Endothelial cell (in vitro differentiated cells): Measurements from ENCODE around the gene DGCR6L. TPM values are rescaled to one million over a fixed set of nuclear protein-coding genes. Genes with fewer than 3 reads are reported as not detected.
"Not testable (repeated sequence)": the region's sequence is repeated elsewhere in the genome, so short reads cannot be mapped to it uniquely, and the experiment has no call there.

Experiments
- DNase-seq: peaks from one replicate; pipeline ENCODE4 v3.0.0; 2021; ENCODE audit warnings: low spot score
- H3K27ac Mint-ChIP-seq: one replicate; pipeline ENCODE4 v1.8.0; 2021; ENCODE audit warnings: mixed read lengths, inconsistent platforms; ENCODE audit not compliant: unreplicated experiment
- H3K27me3 Mint-ChIP-seq: one replicate; pipeline ENCODE4 v1.8.0; 2021; ENCODE audit warnings: mild to moderate bottlenecking, moderate library complexity, mixed read lengths, inconsistent platforms; ENCODE audit not compliant: unreplicated experiment
- H3K36me3 Mint-ChIP-seq: one replicate; pipeline ENCODE4 v1.8.0; 2021; ENCODE audit warnings: mild to moderate bottlenecking, low read depth, mixed read lengths, inconsistent platforms; ENCODE audit not compliant: unreplicated experiment
- H3K4me1 Mint-ChIP-seq: one replicate; pipeline ENCODE4 v1.8.0; 2021; ENCODE audit warnings: mild to moderate bottlenecking, mixed read lengths, inconsistent platforms; ENCODE audit not compliant: unreplicated experiment
- H3K4me3 Mint-ChIP-seq: one replicate; pipeline ENCODE4 v1.8.0; 2021; ENCODE audit warnings: mild to moderate bottlenecking, mixed read lengths, inconsistent platforms; ENCODE audit not compliant: unreplicated experiment
- H3K9me3 Mint-ChIP-seq: one replicate; pipeline ENCODE4 v1.8.0; 2021; ENCODE audit warnings: mixed read lengths, inconsistent platforms; ENCODE audit not compliant: unreplicated experiment
- total RNA-seq: library from RNA; stranded (reverse); fragmentation: NEBNext Ultra II Directional; extraction: Animal tissue kit (Norgen Biotek cat#: 25700); gene quantifications from one replicate; pipeline ENCODE4 v1.2.1, GENCODE V29; 2021; ENCODE audit not compliant: unreplicated experiment
- TF ChIP-seq, protein P1 (sequence below): fragments of 200-600 bp; sonication (generic); IDR thresholded peaks from one replicate; pipeline ENCODE4 v1.5.0; 2021; ENCODE audit warnings: antibody characterized with exemption; ENCODE audit not compliant: unreplicated experiment

Gene DGCR6L
- total RNA-seq, 1 donor from 2014 or later = 54.2 TPM

GRCh38 chr22:20357967-20358366 is 38.1 kb upstream of the DGCR6L start:
- not testable (repeated sequence) for H3K27me3 Mint-ChIP-seq, H3K27ac Mint-ChIP-seq, H3K4me1 Mint-ChIP-seq, H3K4me3 Mint-ChIP-seq, H3K9me3 Mint-ChIP-seq, H3K36me3 Mint-ChIP-seq, DNase-seq

DNA sequence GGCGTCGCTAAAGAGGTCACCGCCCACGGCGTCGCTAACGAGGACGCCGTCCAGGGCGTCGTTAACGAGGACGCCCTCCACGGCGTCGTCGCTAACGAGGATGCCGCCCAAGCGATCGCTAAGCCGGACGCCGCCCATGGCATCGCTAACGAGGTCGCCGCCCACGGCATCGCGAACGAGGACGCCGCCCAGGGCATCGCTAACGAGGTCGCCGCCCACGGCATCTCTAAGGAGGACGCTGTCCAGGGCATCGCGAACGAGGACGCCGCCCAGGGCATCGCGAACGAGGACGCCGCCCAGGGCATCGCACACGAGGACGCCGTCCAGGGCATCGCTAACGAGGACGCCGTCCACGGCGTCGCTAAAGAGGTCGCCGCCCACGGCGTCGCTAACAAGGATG is 37.0 kb upstream of the DGCR6L start:
- H3K27ac Mint-ChIP-seq, H3K4me1 Mint-ChIP-seq, H3K36me3 Mint-ChIP-seq, H3K27me3 Mint-ChIP-seq, H3K4me3 Mint-ChIP-seq, H3K9me3 Mint-ChIP-seq, DNase-seq: not testable (repeated sequence)

GRCh38 chr22:20355939-20356636 is 36.2 kb upstream of the DGCR6L start:
- not testable (repeated sequence) for H3K9me3 Mint-ChIP-seq, H3K36me3 Mint-ChIP-seq, H3K4me1 Mint-ChIP-seq, H3K4me3 Mint-ChIP-seq, H3K27ac Mint-ChIP-seq, H3K27me3 Mint-ChIP-seq, DNase-seq

DNA sequence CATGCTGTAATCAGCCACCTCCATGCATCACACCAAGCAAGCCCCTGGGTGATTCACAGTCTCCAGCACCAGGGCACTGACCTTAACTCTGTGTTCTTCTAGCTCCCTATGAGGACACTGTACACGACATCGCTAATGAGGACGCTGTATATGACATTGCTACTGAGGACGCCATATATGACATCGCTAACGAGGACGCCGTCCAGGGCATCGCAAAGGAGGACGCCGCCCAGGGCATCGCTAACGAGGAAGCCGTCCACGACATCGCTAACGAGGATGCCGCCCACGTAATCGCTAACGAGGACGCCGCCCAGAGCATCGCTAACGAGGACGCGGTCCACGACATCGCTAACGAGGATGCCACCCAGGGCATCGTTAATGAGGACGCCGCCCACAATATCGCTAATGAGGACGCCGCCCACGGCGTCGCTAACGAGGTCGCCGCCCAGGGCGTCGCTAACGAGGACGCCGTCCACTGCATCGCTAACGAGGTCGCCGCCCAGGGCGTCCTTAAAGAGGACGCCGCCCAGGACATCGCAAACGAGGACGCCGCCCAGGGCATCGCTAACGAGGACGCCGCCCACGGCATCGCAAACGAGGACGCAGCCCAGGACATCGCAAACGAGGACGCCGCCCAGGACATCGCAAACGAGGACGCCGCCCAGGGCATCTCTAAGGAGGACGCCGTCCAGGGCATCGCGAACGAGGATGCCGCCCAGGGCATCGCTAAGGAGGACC is 34.5 kb upstream of the DGCR6L start:
- DNase-seq = no peak
- TF ChIP-seq, protein P1, sequence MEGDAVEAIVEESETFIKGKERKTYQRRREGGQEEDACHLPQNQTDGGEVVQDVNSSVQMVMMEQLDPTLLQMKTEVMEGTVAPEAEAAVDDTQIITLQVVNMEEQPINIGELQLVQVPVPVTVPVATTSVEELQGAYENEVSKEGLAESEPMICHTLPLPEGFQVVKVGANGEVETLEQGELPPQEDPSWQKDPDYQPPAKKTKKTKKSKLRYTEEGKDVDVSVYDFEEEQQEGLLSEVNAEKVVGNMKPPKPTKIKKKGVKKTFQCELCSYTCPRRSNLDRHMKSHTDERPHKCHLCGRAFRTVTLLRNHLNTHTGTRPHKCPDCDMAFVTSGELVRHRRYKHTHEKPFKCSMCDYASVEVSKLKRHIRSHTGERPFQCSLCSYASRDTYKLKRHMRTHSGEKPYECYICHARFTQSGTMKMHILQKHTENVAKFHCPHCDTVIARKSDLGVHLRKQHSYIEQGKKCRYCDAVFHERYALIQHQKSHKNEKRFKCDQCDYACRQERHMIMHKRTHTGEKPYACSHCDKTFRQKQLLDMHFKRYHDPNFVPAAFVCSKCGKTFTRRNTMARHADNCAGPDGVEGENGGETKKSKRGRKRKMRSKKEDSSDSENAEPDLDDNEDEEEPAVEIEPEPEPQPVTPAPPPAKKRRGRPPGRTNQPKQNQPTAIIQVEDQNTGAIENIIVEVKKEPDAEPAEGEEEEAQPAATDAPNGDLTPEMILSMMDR = no peak
- Mint-ChIP-seq H3K4me3 (no peak overlapping the region), H3K36me3 (no peaks in the 10 kb centered on the region), H3K4me1 (no peaks in the 10 kb centered on the region), H3K27ac (peak overlapping the region; percentile 24), H3K27me3 (peaks cover 4% of the 10 kb centered on the region), H3K9me3 (no peaks in the 10 kb centered on the region)

DNA sequence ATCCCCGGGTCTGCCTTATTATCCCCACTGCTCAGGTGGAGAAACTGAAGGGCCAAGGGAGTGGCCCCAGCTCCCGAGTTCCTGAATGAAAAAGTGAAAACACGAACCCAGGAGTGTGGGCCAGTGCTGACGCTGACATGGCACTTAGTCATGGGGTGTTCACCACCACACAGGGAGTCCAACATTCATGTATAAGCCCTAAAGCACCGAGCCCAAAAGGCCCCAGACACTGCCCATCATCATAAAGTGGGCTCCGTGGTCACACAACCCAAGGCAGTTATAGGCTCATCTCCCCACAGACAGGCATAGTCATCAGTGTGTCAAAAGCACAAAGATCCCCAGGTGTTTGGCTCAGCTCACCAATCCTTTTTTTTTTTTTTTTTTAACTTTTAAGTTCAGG is 32.7 kb upstream of the DGCR6L start:
- not testable (repeated sequence) for H3K4me1 Mint-ChIP-seq, H3K27me3 Mint-ChIP-seq, H3K9me3 Mint-ChIP-seq, H3K36me3 Mint-ChIP-seq, DNase-seq, H3K27ac Mint-ChIP-seq, H3K4me3 Mint-ChIP-seq

GRCh38 chr22:20346553-20346952 is 26.7 kb upstream of the DGCR6L start:
- not testable (repeated sequence) for H3K9me3 Mint-ChIP-seq, H3K4me3 Mint-ChIP-seq, DNase-seq, H3K4me1 Mint-ChIP-seq, H3K27me3 Mint-ChIP-seq, H3K27ac Mint-ChIP-seq, H3K36me3 Mint-ChIP-seq

DNA sequence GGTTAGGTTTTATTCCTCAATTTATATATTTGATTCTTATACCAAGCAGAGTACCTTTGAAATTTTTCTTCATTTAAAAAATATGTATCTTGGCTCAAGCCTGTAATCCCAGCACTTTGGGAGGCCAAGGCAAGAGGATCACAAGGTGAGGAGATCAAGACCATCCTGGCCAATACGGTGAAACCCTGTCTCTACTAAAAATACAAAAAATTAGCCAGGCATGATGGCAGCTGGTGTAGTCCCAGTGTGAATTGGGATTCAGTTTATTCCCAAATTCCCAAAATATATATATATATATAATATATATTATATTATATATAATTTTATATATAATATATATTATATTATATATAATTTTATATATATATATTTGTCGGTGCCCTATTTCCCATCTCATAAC is 18.4 kb upstream of the DGCR6L start:
- not testable (repeated sequence) for H3K36me3 Mint-ChIP-seq, H3K4me1 Mint-ChIP-seq

DNA sequence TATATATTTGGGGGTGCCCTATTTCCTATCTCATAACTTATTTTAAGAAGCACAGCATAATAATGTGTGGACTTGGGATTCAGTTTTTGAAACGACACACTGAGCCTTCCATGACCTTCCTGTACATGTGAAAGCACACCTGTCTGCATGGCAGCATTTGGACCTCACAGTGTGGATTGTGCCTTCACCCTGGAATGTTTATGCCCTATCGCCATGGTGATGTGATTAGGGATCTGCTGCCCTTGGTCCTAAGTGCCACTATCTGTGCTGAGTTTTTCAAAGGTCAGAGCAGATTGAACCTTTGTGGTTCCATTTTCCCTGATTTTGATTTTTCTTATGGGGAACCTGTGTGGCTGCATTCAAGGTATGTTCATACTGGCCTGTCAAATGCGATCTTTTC is 17.9 kb upstream of the DGCR6L start:
- H3K27ac Mint-ChIP-seq, H3K4me1 Mint-ChIP-seq, DNase-seq, H3K36me3 Mint-ChIP-seq, H3K9me3 Mint-ChIP-seq, H3K27me3 Mint-ChIP-seq, H3K4me3 Mint-ChIP-seq: not testable (repeated sequence)

More for the DNA sequence above, 18.4 kb upstream of the DGCR6L start:
- H3K4me3 Mint-ChIP-seq, H3K27me3 Mint-ChIP-seq, H3K9me3 Mint-ChIP-seq: not testable (repeated sequence)
- peak overlapping the region; percentile 49 for H3K27ac Mint-ChIP-seq
- peak; percentile 36 for DNase-seq

DNA sequence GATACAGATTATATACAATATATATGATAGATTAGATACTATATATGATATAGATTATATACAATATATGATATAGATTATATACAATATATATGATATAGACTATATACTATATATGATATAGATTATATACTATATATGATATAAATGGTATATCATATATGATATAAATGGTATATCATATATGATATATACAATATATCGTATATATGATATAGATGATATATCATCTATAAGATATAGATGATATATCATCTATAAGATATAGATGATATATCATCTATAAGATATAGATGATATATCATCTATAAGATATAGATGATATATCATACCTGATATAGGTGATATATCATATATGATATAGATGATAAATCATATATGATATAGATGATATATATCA is 16.7 kb upstream of the DGCR6L start:
- H3K9me3 Mint-ChIP-seq, H3K36me3 Mint-ChIP-seq, H3K4me1 Mint-ChIP-seq, H3K27ac Mint-ChIP-seq, H3K27me3 Mint-ChIP-seq, DNase-seq, H3K4me3 Mint-ChIP-seq: not testable (repeated sequence)

DNA sequence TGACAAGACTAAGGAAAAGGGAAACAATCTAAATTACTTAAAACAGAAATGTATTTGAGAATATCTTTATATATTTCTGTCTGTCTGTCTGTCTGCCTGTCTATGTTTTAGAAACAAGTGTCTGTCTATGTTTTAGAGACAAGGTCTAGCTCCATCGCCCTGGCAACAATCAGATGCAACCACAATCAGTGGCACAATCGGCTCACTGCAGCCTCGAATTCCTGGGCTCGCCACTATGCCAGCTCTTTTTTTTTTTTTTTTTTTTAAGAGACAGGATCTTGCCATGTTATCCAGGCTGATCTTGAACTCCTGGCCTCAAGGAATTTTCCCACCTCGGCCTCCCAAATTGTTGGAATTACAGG is 8.7 kb upstream of the DGCR6L start:
- H3K36me3 Mint-ChIP-seq, H3K4me1 Mint-ChIP-seq, H3K27ac Mint-ChIP-seq, H3K9me3 Mint-ChIP-seq, H3K27me3 Mint-ChIP-seq, H3K4me3 Mint-ChIP-seq: not testable (repeated sequence)
- DNase-seq = peak; percentile 20

DNA sequence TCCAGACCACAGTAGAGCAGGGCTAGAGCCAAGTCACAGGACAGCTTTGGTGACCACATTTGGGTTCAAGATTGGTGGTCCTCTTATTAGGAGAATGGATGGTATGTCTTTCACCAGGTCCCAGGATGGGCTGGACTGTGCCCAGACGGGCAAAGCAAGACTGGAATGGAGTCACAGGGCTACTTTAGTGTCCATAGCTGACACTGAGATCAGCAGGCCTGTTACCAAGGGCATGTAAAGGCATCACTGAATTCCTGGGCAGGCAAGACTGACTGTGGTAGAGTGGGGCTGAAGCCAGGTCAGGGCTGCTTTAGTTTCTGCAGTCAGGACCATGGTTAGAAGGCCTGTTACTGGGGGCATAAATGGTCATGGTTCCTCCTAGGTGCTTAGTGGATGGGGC is 6.1 kb upstream of the DGCR6L start:
- not testable (repeated sequence) for H3K27ac Mint-ChIP-seq, DNase-seq, H3K27me3 Mint-ChIP-seq, H3K9me3 Mint-ChIP-seq, H3K4me3 Mint-ChIP-seq, H3K36me3 Mint-ChIP-seq
- peaks cover 10% of the 10 kb centered on the region for H3K4me1 Mint-ChIP-seq
